Panc1 (cell line): ENCODE results near the gene CCDC61. TPM values are rescaled to one million over a fixed set of nuclear protein-coding genes. Genes with fewer than 3 reads are reported as not detected.

Experiments
- ATAC-seq: fragments of 200-7000 bp; cut with Tn5 transposase; 2 replicates; pipeline ENCODE4 v1.9.1; 2020; ENCODE audit warnings: mild to moderate bottlenecking, moderate library complexity
- BruUV-seq: library from RNA; stranded (reverse); fragments of 400-500 nt; replicated peaks from 2 replicates; lab custom pipeline; 2021; lab: Mats Ljungman, UMichigan
- CTCF ChIA-PET: fragments of 300-600 bp; sonication (Branson Sonifier 250); formaldehyde crosslinking; loops from one replicate; lab custom pipeline; 2022; ENCODE audit warnings: antibody characterized with exemption; lab: Charles Lee
- POLR2A ChIA-PET: fragments of 300-600 bp; sonication (Branson Sonifier 250); formaldehyde crosslinking; loops from one replicate; lab custom pipeline; 2022; ENCODE audit warnings: antibody characterized with exemption; lab: Charles Lee
- DNase-seq: peaks from one replicate; pipeline ENCODE4 v3.0.0-alpha.2; 2010; ENCODE audit warnings: low read depth, low spot score
- H3K27ac ChIP-seq: 2 replicates; pipeline ENCODE4 v1.5.1; 2011; ENCODE audit warnings: mild to moderate bottlenecking, low read length, inconsistent platforms
- H3K27me3 ChIP-seq: fragments of 200-500 bp; sonication (Bioruptor generic); 2 replicates; pipeline ENCODE4 v1.6.0; 2014; ENCODE audit warnings: low read length, inconsistent platforms; ENCODE audit not compliant: control insufficient read depth, insufficient read depth
- H3K36me3 ChIP-seq: fragments of 200-500 bp; sonication (Bioruptor generic); 2 replicates; pipeline ENCODE4 v1.5.1; 2014; ENCODE audit warnings: inconsistent platforms, mild to moderate bottlenecking, low read length, moderate library complexity; ENCODE audit not compliant: control insufficient read depth, insufficient read depth
- H3K4me1 ChIP-seq: 2 replicates; pipeline ENCODE4 v1.5.1; 2011; ENCODE audit warnings: inconsistent platforms, mild to moderate bottlenecking, low read length, moderate library complexity; ENCODE audit not compliant: control insufficient read depth, insufficient read depth
- H3K4me3 ChIP-seq, 2 experiments: 2 replicates each; pipeline ENCODE4 v1.5.1; 2011 to 2012; ENCODE audit warnings: low read depth in 2 of 2, low read length in 2 of 2, mild to moderate bottlenecking in 2 of 2, inconsistent platforms in 1 of 2, moderate library complexity in 1 of 2
- H3K9me3 ChIP-seq: fragments of 200-500 bp; sonication (Bioruptor generic); 2 replicates; pipeline ENCODE4 v1.5.1; 2014; ENCODE audit warnings: low read depth, mild to moderate bottlenecking, inconsistent platforms, low read length, moderate library complexity; ENCODE audit not compliant: control insufficient read depth, insufficient read depth
- CTCF ChIP-seq: fragments of 450-650 bp; IDR thresholded peaks from 2 replicates; pipeline ENCODE4 v1.5.1; 2017; ENCODE audit warnings: mild to moderate bottlenecking
- POLR2AphosphoS5 ChIP-seq: IDR thresholded peaks from 2 replicates; pipeline ENCODE4 v1.6.1; 2012; ENCODE audit warnings: mild to moderate bottlenecking, low read depth, low read length, moderate library complexity
- REST ChIP-seq, 2 experiments: IDR thresholded peaks; 2 replicates each; pipeline ENCODE4 v1.6.1; 2011 to 2012; ENCODE audit warnings: low read depth in 2 of 2, control low read depth in 1 of 2, low read length in 1 of 2, mild to moderate bottlenecking in 1 of 2, moderate library complexity in 1 of 2; ENCODE audit not compliant: insufficient read depth in 1 of 2
- SIN3A ChIP-seq: IDR thresholded peaks from 2 replicates; pipeline ENCODE4 v1.6.1; 2012; ENCODE audit warnings: low read depth, mild to moderate bottlenecking, low read length, moderate library complexity, borderline replicate concordance; ENCODE audit not compliant: insufficient read depth
- TCF7L2 ChIP-seq: IDR thresholded peaks from 2 replicates; pipeline ENCODE4 v1.6.1; 2011; ENCODE audit warnings: mild to moderate bottlenecking, low read depth, low read length, inconsistent platforms
- in situ Hi-C: cut with HindIII; loops from 2 replicates; pipeline ENCODE4 v1.10.0; 2016; ENCODE audit warnings: low sequenced_read_pairs, low pct_unique_long_range_greater_than_20kb
- intact Hi-C: fragments of 100-400 bp; cut with micrococcal nuclease; formaldehyde crosslinking; loops from one replicate; pipeline ENCODE4 v1.10.0; 2022; ENCODE audit not compliant: unreplicated experiment
- total RNA-seq: library from RNA; stranded (reverse); gene quantifications from one replicate; pipeline ENCODE4 v1.2.1, GENCODE V29; 2021; ENCODE audit not compliant: unreplicated experiment

The CCDC61 gene
- total RNA-seq, 1 experiment from 2014 or later: 17.9 TPM

GRCh38 chr19:46002678-46003275, 7.5 kb downstream of the CCDC61 start:
- H3K27ac ChIP-seq: no peak overlapping the region
- no peaks in the 10 kb centered on the region for H3K27me3 ChIP-seq
- TF ChIP-seq REST (IDR thresholded peaks at IDR 0.05; ENCODE audit: insufficient read depth in 1 of 2, low read depth in 2 of 2, low read length in 1 of 2) (no peak), POLR2AphosphoS5 (no peak), TCF7L2 (no peak), CTCF (no peak), SIN3A (no peak)
- DNase-seq (no peak), ATAC-seq (no peak)
- H3K9me3 ChIP-seq: no peaks in the 10 kb centered on the region
- in situ Hi-C loops: no loop called here
- no TSS peak for BruUV-seq
- H3K4me1 ChIP-seq: no peaks in the 10 kb centered on the region; the same call in 1 of the 2 replicates
- ChIA-PET CTCF (interaction anchor here (0.6 kb wide), 1 partner anchor 140 kb away, joined by 3 read pairs; the partner anchor contains the start of gene SYMPK), POLR2A (no interaction called here)
- intact Hi-C loops: no loop called here
- H3K36me3 ChIP-seq: no peaks in the 10 kb centered on the region
- no peak overlapping the region for H3K4me3 ChIP-seq

GRCh38 chr19:46006411-46006810, 11.1 kb downstream of the CCDC61 start:
- CTCF ChIA-PET: no interaction called here
- in situ Hi-C loops (no loop called here), intact Hi-C loops (no loop called here)
- Histone ChIP-seq H3K4me1 (no peaks in the 10 kb centered on the region), H3K9me3 (no peaks in the 10 kb centered on the region), H3K4me3 (no peak overlapping the region), H3K27ac (no peak overlapping the region), H3K27me3 (no peaks in the 10 kb centered on the region), H3K36me3 (no peaks in the 10 kb centered on the region)
- ATAC-seq: no peak
- TF ChIP-seq POLR2AphosphoS5 (no peak), CTCF (no peak)
- DNase-seq: no peak
- BruUV-seq: no TSS peak
- POLR2A ChIA-PET: no interaction called here
